GM12801 (cell line): ENCODE data around the gene GUCA1C.

Source experiments
- TF ChIP-seq, protein P1 (sequence below): IDR thresholded peaks from one replicate; pipeline ENCODE4 v1.5.1; 2011; ENCODE audit warnings: control low read depth; ENCODE audit not compliant: insufficient read length; ENCODE audit errors: extremely low read depth

Gene GUCA1C

DNA sequence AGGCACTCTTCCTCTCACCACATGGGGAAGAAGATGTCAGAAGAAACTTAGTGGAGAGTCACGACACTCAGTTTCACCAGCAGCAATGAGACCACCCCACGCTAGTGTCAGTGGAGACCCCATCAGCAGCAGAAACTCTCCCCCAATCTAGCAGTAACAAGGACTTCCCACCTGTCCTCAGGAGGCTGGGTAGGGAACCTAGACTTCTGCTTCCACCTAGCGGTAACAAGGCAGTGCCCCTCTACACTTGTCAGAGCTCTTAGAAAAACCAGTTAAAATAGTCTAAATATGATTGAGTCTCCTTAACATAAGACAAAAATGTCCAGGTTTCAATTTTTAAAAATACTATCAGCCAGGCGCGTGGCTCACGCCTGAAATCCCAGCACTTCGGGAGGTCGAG is 73.8 kb downstream of the GUCA1C start:
- TF ChIP-seq, protein P1, sequence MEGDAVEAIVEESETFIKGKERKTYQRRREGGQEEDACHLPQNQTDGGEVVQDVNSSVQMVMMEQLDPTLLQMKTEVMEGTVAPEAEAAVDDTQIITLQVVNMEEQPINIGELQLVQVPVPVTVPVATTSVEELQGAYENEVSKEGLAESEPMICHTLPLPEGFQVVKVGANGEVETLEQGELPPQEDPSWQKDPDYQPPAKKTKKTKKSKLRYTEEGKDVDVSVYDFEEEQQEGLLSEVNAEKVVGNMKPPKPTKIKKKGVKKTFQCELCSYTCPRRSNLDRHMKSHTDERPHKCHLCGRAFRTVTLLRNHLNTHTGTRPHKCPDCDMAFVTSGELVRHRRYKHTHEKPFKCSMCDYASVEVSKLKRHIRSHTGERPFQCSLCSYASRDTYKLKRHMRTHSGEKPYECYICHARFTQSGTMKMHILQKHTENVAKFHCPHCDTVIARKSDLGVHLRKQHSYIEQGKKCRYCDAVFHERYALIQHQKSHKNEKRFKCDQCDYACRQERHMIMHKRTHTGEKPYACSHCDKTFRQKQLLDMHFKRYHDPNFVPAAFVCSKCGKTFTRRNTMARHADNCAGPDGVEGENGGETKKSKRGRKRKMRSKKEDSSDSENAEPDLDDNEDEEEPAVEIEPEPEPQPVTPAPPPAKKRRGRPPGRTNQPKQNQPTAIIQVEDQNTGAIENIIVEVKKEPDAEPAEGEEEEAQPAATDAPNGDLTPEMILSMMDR: no peak

DNA sequence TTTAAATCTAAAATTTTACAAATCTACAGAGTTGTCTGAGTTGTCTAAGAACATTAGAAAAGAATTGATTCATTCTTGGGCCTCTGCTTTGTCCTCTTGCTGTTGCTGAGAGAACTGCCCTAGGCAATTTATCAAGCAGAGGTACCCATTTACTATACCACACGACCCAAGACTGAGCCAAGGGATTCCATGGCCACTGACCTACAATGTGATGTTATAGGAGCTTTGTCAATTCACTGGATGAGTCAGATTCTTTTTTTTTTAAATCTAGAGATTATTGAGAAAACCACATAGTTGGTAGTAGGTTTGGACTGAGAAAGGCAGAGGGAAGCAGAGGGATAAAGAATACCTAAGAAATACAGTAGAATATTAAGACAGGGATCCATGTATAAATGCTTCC is 75.8 kb downstream of the GUCA1C start:
- TF ChIP-seq, protein P1: no peak

GRCh38 chr3:108863799-108864135 is 89.9 kb downstream of the GUCA1C start:
- TF ChIP-seq, protein P1: no peak

GRCh38 chr3:108862865-108863798 is 90.5 kb downstream of the GUCA1C start:
- TF ChIP-seq, protein P1: no peak

GRCh38 chr3:108861401-108861800 is 92.3 kb downstream of the GUCA1C start:
- TF ChIP-seq, protein P1: no peak
